ENCODE data around the gene PCK1. TPM values are rescaled to one million over a fixed set of nuclear protein-coding genes. Genes with fewer than 3 reads are reported as not detected.

PCK1 gene
- total and polyA plus RNA-seq, 2 donors (not counting 1 experiment from before 2014, with no cell fraction given): under 0.01 TPM; not detected in 1

- TF ChIP-seq, protein P1, sequence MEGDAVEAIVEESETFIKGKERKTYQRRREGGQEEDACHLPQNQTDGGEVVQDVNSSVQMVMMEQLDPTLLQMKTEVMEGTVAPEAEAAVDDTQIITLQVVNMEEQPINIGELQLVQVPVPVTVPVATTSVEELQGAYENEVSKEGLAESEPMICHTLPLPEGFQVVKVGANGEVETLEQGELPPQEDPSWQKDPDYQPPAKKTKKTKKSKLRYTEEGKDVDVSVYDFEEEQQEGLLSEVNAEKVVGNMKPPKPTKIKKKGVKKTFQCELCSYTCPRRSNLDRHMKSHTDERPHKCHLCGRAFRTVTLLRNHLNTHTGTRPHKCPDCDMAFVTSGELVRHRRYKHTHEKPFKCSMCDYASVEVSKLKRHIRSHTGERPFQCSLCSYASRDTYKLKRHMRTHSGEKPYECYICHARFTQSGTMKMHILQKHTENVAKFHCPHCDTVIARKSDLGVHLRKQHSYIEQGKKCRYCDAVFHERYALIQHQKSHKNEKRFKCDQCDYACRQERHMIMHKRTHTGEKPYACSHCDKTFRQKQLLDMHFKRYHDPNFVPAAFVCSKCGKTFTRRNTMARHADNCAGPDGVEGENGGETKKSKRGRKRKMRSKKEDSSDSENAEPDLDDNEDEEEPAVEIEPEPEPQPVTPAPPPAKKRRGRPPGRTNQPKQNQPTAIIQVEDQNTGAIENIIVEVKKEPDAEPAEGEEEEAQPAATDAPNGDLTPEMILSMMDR (conservative IDR thresholded peaks at IDR 0.05 in 1 of 2, IDR thresholded peaks at IDR 0.05 in 1 of 2; ENCODE audit: low read depth in 1 of 2, low read length in 2 of 2): no peak
- no peak for TF ChIP-seq EZH2 (IDR thresholded peaks at IDR 0.05; ENCODE audit: low read length, missing control alignments)
- H3K27me3 ChIP-seq (ENCODE audit: control insufficient read depth, insufficient read depth, low read length): no peaks in the 10 kb centered on the region
- H2AFZ ChIP-seq (ENCODE audit: low read length): no peak overlapping the region
- H3K9ac ChIP-seq (ENCODE audit: insufficient read depth, low read length): no peak overlapping the region
- no peaks in the 10 kb centered on the region for H3K36me3 ChIP-seq (ENCODE audit: control insufficient read depth, insufficient read depth, low read length)
- no peaks in the 10 kb centered on the region for H4K20me1 ChIP-seq (ENCODE audit: control insufficient read depth, extremely low read depth, insufficient read depth, low read length)
- no peaks in the 10 kb centered on the region for H3K79me2 ChIP-seq (ENCODE audit: control insufficient read depth, insufficient read depth, low read length)
- peak in 1 of 2 donors; percentile 5 for DNase-seq (ENCODE audit: low read depth in 2 of 2)
- H3K9me3 ChIP-seq (ENCODE audit: control insufficient read depth, insufficient read depth, low read depth, low read length): no peaks in the 10 kb centered on the region
- no peak overlapping the region for H3K4me2 ChIP-seq (ENCODE audit: extremely low read depth, insufficient read depth, low read length)
- H3K27ac ChIP-seq (ENCODE audit: insufficient read depth, low read length): no peak overlapping the region
- H3K4me1 ChIP-seq (ENCODE audit: control insufficient read depth, extremely low read depth, insufficient read depth, low read length): no peaks in the 10 kb centered on the region
- H3K4me3 ChIP-seq (replicated peaks in 1 of 4; ENCODE audit: control extremely low read depth in 1 of 4, insufficient read depth in 1 of 4, low read depth in 3 of 4, low read length in 4 of 4): no peak overlapping the region
Observed at GRCh38 chr20:57513199-57513598, 47.7 kb upstream of the PCK1 start.

- Histone ChIP-seq H3K4me1 (ENCODE audit: control insufficient read depth, extremely low read depth, insufficient read depth, low read length) (no peaks in the 10 kb centered on the region), H3K9me3 (ENCODE audit: control insufficient read depth, insufficient read depth, low read depth, low read length) (no peaks in the 10 kb centered on the region), H3K36me3 (ENCODE audit: control insufficient read depth, insufficient read depth, low read length) (no peaks in the 10 kb centered on the region), H3K27ac (ENCODE audit: insufficient read depth, low read length) (no peak overlapping the region), H2AFZ (ENCODE audit: low read length) (no peak overlapping the region), H3K79me2 (ENCODE audit: control insufficient read depth, insufficient read depth, low read length) (no peaks in the 10 kb centered on the region), H4K20me1 (ENCODE audit: control insufficient read depth, extremely low read depth, insufficient read depth, low read length) (no peaks in the 10 kb centered on the region), H3K4me2 (ENCODE audit: extremely low read depth, insufficient read depth, low read length) (no peak overlapping the region), H3K27me3 (ENCODE audit: control insufficient read depth, insufficient read depth, low read length) (no peaks in the 10 kb centered on the region), H3K4me3 (replicated peaks in 1 of 4; ENCODE audit: control extremely low read depth in 1 of 4, insufficient read depth in 1 of 4, low read depth in 3 of 4, low read length in 4 of 4) (no peak overlapping the region), H3K9ac (ENCODE audit: insufficient read depth, low read length) (no peak overlapping the region)
- DNase-seq (ENCODE audit: low read depth in 2 of 2): peak; percentile 52 to 75
- TF ChIP-seq, protein P1 (conservative IDR thresholded peaks at IDR 0.05 in 1 of 2, IDR thresholded peaks at IDR 0.05 in 1 of 2; ENCODE audit: low read depth in 1 of 2, low read length in 2 of 2): peak; percentile 73 to 74
- no peak for TF ChIP-seq EZH2 (IDR thresholded peaks at IDR 0.05; ENCODE audit: low read length, missing control alignments)
Observed at GRCh38 chr20:57514273-57514751, 46.6 kb upstream of the PCK1 start.

DNA sequence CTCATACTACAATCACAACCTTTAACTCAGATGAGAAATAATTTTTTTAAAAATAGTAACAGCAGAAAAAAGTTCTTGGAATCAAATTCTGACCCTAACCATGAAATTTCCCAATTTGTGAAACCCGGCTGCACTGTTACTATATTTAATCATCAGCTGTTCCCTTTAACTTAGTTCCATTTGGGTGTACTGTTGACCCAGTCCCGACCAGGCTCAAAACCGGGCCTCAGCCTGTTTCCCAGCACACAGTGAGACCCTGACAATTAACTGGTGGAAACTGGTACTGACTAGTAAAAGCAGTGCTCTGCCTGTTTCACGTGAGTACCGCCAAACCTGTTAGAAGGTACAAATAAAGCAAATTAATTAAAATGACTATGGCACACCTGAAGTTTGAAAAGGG, 43.0 kb upstream of the PCK1 start:
- Histone ChIP-seq H3K4me3 (replicated peaks in 1 of 4; ENCODE audit: control extremely low read depth in 1 of 4, insufficient read depth in 1 of 4, low read depth in 3 of 4, low read length in 4 of 4) (no peak overlapping the region), H2AFZ (ENCODE audit: low read length) (no peak overlapping the region), H4K20me1 (ENCODE audit: control insufficient read depth, extremely low read depth, insufficient read depth, low read length) (no peaks in the 10 kb centered on the region), H3K27me3 (ENCODE audit: control insufficient read depth, insufficient read depth, low read length) (no peaks in the 10 kb centered on the region), H3K9me3 (ENCODE audit: control insufficient read depth, insufficient read depth, low read depth, low read length) (no peaks in the 10 kb centered on the region), H3K79me2 (ENCODE audit: control insufficient read depth, insufficient read depth, low read length) (no peaks in the 10 kb centered on the region), H3K4me1 (ENCODE audit: control insufficient read depth, extremely low read depth, insufficient read depth, low read length) (no peaks in the 10 kb centered on the region), H3K9ac (ENCODE audit: insufficient read depth, low read length) (no peak overlapping the region), H3K4me2 (ENCODE audit: extremely low read depth, insufficient read depth, low read length) (no peak overlapping the region), H3K36me3 (ENCODE audit: control insufficient read depth, insufficient read depth, low read length) (no peaks in the 10 kb centered on the region), H3K27ac (ENCODE audit: insufficient read depth, low read length) (no peak overlapping the region)
- TF ChIP-seq, protein P1 (conservative IDR thresholded peaks at IDR 0.05 in 1 of 2, IDR thresholded peaks at IDR 0.05 in 1 of 2; ENCODE audit: low read depth in 1 of 2, low read length in 2 of 2): no peak
- TF ChIP-seq EZH2 (IDR thresholded peaks at IDR 0.05; ENCODE audit: low read length, missing control alignments): no peak
- DNase-seq (ENCODE audit: low read depth in 2 of 2): no peak

Measured in fibroblast of lung (primary cell).